HEK293 (cell line): ENCODE data around the gene AP5S1.
A peak's percentile ranks its signal among the peaks of the same experiment; 100 is the strongest.

Experiments used
- CTCF ChIA-PET: fragments of 350-600 bp; formaldehyde crosslinking; extraction: SDS; loops from one replicate; lab custom pipeline; 2021; ENCODE audit warnings: antibody characterized with exemption; lab: Yijun Ruan, JAX
- POLR2A ChIA-PET: fragments of 300-600 bp; formaldehyde crosslinking; extraction: SDS; loops from one replicate; lab custom pipeline; 2020; ENCODE audit warnings: antibody characterized with exemption, inconsistent platforms; lab: Yijun Ruan, JAX
- H3K27ac ChIP-seq: fragments of 200-500 bp; sonication (Bioruptor generic); 2 replicates; pipeline ENCODE4 v1.5.1; 2014; ENCODE audit warnings: low read depth, low read length, control low read depth, inconsistent platforms; ENCODE audit errors: extremely low read depth
- H3K36me3 ChIP-seq, 2 experiments: fragments of 200-500 bp in 1 of 2; sonication (Bioruptor generic) in 1 of 2; 1 replicate in 1 of 2; 2 replicates in 1 of 2; pipeline ENCODE4 v1.5.1; 2014 to 2017; ENCODE audit warnings: inconsistent platforms in 2 of 2, low read length in 2 of 2; ENCODE audit not compliant: control insufficient read depth in 2 of 2, insufficient read depth in 1 of 2
- H3K4me1 ChIP-seq: fragments of 200-500 bp; sonication (Bioruptor generic); 2 replicates; pipeline ENCODE4 v1.5.1; 2014; ENCODE audit warnings: mild to moderate bottlenecking, low read length, inconsistent platforms; ENCODE audit not compliant: control insufficient read depth, insufficient read depth
- H3K4me3 ChIP-seq: 2 replicates; pipeline ENCODE4 v1.5.1; 2011; ENCODE audit warnings: low read depth, mild to moderate bottlenecking, control low read depth, low read length, moderate library complexity
- H3K9me3 ChIP-seq: fragments of 200-500 bp; sonication (Bioruptor generic); 2 replicates; pipeline ENCODE4 v1.5.1; 2014; ENCODE audit warnings: low read depth, low read length, inconsistent platforms; ENCODE audit not compliant: control insufficient read depth, insufficient read depth
- ZFP41 ChIP-seq: fragments of 450-650 bp; formaldehyde crosslinking; IDR thresholded peaks from 2 replicates; pipeline ENCODE4 v1.5.1; 2016; ENCODE audit warnings: missing biosample characterization, missing genetic modification characterization, borderline replicate concordance
- ZNF600 ChIP-seq: fragments of 450-650 bp; formaldehyde crosslinking; IDR thresholded peaks from 2 replicates; pipeline ENCODE4 v1.5.1; 2016; ENCODE audit warnings: missing biosample characterization, missing genetic modification characterization
- ZNF664 ChIP-seq: fragments of 450-650 bp; formaldehyde crosslinking; IDR thresholded peaks from 2 replicates; pipeline ENCODE4 v1.5.1; 2016; ENCODE audit warnings: missing biosample characterization, missing genetic modification characterization
- ZNF830 ChIP-seq: fragments of 450-650 bp; IDR thresholded peaks from 2 replicates; pipeline ENCODE4 v1.5.0; 2018; ENCODE audit warnings: missing biosample characterization, missing genetic modification characterization, low read depth, mild to moderate bottlenecking, moderate library complexity
- TF ChIP-seq, protein P1 (sequence below): fragments of 450-650 bp; formaldehyde crosslinking; IDR thresholded peaks from 2 replicates; pipeline ENCODE4 v1.5.0; 2017; ENCODE audit warnings: missing biosample characterization, missing genetic modification characterization, borderline replicate concordance
- TF ChIP-seq, protein P2 (sequence below): fragments of 450-650 bp; formaldehyde crosslinking; IDR thresholded peaks from 2 replicates; pipeline ENCODE4 v1.5.1; 2017; ENCODE audit warnings: missing biosample characterization, mild to moderate bottlenecking, missing genetic modification characterization, moderate library complexity
- TF ChIP-seq, protein P3 (sequence below): fragments of 450-650 bp; formaldehyde crosslinking; IDR thresholded peaks from 2 replicates; pipeline ENCODE4 v1.5.1; 2017; ENCODE audit warnings: missing biosample characterization, missing genetic modification characterization
- TF ChIP-seq, protein P4 (sequence below): fragments of 450-650 bp; formaldehyde crosslinking; IDR thresholded peaks from 2 replicates; pipeline ENCODE4 v1.5.1; 2016; ENCODE audit warnings: missing biosample characterization, missing genetic modification characterization
- TF ChIP-seq, protein P5 (sequence below): fragments of 450-650 bp; formaldehyde crosslinking; IDR thresholded peaks from 2 replicates; pipeline ENCODE4 v1.5.1; 2016; ENCODE audit warnings: missing biosample characterization, missing genetic modification characterization
- TF ChIP-seq, protein P6 (sequence below): fragments of 450-650 bp; formaldehyde crosslinking; IDR thresholded peaks from 2 replicates; pipeline ENCODE4 v1.5.1; 2016; ENCODE audit warnings: missing biosample characterization, missing genetic modification characterization

Gene AP5S1

DNA sequence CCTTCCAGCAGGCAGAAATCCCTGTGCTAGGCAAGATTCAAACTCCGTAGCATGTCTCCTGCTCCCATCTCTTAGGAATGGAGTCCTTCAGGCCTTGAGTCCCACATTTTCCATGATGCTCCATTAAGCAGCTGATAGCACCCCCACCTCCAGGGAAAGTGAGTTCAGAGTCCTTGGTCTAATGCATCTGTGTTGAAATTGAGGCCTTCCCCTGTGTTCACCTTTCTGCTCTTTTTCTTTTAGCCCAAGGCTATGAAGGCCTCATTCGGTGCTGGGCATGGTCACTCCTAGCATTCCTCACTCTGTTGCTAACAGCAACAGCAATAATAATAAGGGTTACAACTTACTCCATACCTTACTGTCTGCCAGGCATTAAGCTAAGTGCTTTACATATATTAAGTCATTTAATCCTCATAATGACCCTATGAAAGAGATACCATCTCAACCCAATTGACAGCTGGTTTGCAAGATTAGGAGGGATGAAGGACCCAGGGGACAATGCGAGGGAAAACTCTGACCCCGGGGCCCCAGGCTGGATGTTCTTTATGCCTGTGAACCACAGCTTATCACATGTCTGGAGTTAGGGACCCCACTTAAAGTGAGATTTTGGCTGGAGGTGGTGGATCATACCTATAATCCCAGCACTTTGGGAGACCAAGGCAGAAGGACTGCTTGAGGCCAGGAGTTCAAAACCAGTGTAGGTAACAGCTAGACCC lies 51.4 kb downstream of the AP5S1 start:
- ChIA-PET POLR2A (interaction anchor here (0.6 to 1.1 kb wide), 2 partner anchors 12 to 51 kb away, joined by 4 to 7 read pairs; partner anchors contain the start of gene AP5S1), CTCF (interaction anchor here (1.0 to 1.1 kb wide), 2 partner anchors 24 to 172 kb away, joined by 3 read pairs; no protein-coding TSS in a partner anchor)
- H3K9me3 ChIP-seq, result no peaks in the 10 kb centered on the region
- peak overlapping the region; percentile 39; the same call in 1 of the 2 replicates for H3K27ac ChIP-seq
- H3K36me3 ChIP-seq, result peaks cover 12 to 49% of the 10 kb centered on the region in 2 experiments; a peak in 2 of 3 replicates
- TF ChIP-seq, protein P1, sequence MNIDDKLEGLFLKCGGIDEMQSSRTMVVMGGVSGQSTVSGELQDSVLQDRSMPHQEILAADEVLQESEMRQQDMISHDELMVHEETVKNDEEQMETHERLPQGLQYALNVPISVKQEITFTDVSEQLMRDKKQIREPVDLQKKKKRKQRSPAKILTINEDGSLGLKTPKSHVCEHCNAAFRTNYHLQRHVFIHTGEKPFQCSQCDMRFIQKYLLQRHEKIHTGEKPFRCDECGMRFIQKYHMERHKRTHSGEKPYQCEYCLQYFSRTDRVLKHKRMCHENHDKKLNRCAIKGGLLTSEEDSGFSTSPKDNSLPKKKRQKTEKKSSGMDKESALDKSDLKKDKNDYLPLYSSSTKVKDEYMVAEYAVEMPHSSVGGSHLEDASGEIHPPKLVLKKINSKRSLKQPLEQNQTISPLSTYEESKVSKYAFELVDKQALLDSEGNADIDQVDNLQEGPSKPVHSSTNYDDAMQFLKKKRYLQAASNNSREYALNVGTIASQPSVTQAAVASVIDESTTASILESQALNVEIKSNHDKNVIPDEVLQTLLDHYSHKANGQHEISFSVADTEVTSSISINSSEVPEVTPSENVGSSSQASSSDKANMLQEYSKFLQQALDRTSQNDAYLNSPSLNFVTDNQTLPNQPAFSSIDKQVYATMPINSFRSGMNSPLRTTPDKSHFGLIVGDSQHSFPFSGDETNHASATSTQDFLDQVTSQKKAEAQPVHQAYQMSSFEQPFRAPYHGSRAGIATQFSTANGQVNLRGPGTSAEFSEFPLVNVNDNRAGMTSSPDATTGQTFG, result no peak
- peak; percentile 76; the same call in 1 of the 2 replicates for TF ChIP-seq ZNF664
- H3K4me3 ChIP-seq, result no peak overlapping the region
- no peaks in the 10 kb centered on the region; the same call in 1 of the 2 replicates for H3K4me1 ChIP-seq

DNA sequence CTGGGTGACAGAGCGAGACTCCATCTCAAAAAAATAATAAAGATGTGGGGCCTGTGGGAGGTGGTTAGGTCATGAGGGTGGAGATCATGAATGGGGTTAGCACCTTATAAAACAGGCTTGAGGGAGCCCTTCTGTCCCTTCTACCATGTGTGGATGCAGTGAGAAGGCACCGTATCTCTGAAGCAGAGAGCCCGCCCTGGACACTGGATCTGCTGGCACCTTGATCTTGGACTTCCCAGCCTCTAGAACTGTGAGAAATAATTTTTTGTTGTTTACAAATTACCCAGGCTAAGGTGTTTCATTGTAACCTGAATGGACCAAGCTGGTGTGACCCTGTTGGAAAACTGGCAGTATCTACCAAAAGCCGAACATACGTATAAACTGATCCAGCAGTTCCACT lies 53.2 kb downstream of the AP5S1 start:
- Histone ChIP-seq H3K27ac (no peak overlapping the region), H3K36me3 (peaks cover 12 to 32% of the 10 kb centered on the region in 2 experiments; a peak in 2 of 3 replicates), H3K9me3 (no peaks in the 10 kb centered on the region), H3K4me3 (no peak overlapping the region), H3K4me1 (no peaks in the 10 kb centered on the region; the same call in 1 of the 2 replicates)
- ChIA-PET CTCF (interaction anchor here (0.6 kb wide), 1 partner anchor 58 kb away, joined by 3 read pairs; no protein-coding TSS in a partner anchor), POLR2A (no interaction called here)
- TF ChIP-seq, protein P2, sequence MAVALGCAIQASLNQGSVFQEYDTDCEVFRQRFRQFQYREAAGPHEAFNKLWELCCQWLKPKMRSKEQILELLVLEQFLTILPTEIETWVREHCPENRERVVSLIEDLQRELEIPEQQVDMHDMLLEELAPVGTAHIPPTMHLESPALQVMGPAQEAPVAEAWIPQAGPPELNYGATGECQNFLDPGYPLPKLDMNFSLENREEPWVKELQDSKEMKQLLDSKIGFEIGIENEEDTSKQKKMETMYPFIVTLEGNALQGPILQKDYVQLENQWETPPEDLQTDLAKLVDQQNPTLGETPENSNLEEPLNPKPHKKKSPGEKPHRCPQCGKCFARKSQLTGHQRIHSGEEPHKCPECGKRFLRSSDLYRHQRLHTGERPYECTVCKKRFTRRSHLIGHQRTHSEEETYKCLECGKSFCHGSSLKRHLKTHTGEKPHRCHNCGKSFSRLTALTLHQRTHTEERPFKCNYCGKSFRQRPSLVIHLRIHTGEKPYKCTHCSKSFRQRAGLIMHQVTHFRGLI (tag by site-specific recombination), result no peak
- TF ChIP-seq ZNF830 (no peak), ZFP41 (tag by site-specific recombination) (no peak)
- TF ChIP-seq, protein P3, sequence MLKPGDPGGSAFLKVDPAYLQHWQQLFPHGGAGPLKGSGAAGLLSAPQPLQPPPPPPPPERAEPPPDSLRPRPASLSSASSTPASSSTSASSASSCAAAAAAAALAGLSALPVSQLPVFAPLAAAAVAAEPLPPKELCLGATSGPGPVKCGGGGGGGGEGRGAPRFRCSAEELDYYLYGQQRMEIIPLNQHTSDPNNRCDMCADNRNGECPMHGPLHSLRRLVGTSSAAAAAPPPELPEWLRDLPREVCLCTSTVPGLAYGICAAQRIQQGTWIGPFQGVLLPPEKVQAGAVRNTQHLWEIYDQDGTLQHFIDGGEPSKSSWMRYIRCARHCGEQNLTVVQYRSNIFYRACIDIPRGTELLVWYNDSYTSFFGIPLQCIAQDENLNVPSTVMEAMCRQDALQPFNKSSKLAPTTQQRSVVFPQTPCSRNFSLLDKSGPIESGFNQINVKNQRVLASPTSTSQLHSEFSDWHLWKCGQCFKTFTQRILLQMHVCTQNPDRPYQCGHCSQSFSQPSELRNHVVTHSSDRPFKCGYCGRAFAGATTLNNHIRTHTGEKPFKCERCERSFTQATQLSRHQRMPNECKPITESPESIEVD (tag by site-specific recombination), result no peak

DNA sequence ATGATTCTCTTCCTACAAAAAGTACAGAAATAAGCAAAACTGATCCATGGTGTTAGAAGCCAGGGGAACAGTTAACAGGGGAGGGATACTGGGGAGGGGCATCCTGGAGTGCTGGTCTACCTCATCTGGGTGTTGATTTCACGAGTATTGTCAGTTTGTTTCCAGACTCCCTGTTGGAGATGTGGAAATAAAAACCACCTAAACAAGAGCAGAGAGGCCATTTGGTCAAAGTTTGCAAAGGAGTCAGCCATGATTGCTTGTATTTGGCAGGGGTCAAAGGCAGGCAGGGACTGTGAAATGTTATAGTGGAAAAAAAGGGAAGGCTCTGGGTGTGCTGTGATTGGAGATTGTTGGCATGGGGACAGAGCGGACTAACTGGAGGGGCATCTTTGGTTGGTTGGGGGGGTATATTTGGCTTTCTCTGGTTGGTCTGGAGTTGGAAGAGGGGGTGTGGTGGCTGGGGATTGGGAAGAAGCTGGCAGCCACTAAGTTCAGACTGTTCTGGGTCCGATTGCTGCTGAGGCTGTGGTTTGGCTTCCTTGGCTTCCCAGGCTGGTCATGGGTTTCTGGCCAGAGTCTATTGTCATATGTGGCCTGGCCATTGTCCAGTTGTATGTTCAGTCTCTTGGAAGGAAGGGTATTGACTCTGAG lies 54.0 kb downstream of the AP5S1 start:
- no peaks in the 10 kb centered on the region; the same call in 1 of the 2 replicates for H3K4me1 ChIP-seq
- ChIA-PET CTCF (interaction anchor here (1.1 kb wide), 1 partner anchor 202 kb away, joined by 3 read pairs; no protein-coding TSS in a partner anchor), POLR2A (interaction anchor here (1.0 to 2.3 kb wide), 2 partner anchors 7 to 93 kb away, joined by 3 to 7 read pairs; partner anchors contain the start of gene SPEF1)
- H3K27ac ChIP-seq, result no peak overlapping the region
- peaks cover 14 to 32% of the 10 kb centered on the region in 2 experiments; a peak in 2 of 3 replicates for H3K36me3 ChIP-seq
- H3K9me3 ChIP-seq, result no peaks in the 10 kb centered on the region
- TF ChIP-seq, protein P4, sequence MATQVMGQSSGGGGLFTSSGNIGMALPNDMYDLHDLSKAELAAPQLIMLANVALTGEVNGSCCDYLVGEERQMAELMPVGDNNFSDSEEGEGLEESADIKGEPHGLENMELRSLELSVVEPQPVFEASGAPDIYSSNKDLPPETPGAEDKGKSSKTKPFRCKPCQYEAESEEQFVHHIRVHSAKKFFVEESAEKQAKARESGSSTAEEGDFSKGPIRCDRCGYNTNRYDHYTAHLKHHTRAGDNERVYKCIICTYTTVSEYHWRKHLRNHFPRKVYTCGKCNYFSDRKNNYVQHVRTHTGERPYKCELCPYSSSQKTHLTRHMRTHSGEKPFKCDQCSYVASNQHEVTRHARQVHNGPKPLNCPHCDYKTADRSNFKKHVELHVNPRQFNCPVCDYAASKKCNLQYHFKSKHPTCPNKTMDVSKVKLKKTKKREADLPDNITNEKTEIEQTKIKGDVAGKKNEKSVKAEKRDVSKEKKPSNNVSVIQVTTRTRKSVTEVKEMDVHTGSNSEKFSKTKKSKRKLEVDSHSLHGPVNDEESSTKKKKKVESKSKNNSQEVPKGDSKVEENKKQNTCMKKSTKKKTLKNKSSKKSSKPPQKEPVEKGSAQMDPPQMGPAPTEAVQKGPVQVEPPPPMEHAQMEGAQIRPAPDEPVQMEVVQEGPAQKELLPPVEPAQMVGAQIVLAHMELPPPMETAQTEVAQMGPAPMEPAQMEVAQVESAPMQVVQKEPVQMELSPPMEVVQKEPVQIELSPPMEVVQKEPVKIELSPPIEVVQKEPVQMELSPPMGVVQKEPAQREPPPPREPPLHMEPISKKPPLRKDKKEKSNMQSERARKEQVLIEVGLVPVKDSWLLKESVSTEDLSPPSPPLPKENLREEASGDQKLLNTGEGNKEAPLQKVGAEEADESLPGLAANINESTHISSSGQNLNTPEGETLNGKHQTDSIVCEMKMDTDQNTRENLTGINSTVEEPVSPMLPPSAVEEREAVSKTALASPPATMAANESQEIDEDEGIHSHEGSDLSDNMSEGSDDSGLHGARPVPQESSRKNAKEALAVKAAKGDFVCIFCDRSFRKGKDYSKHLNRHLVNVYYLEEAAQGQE, result no peak
- 0 out of 2 replicates have a peak, but pooled peaks have one; percentile 43 for TF ChIP-seq ZNF600 (tag by site-specific recombination)
- TF ChIP-seq, protein P5, sequence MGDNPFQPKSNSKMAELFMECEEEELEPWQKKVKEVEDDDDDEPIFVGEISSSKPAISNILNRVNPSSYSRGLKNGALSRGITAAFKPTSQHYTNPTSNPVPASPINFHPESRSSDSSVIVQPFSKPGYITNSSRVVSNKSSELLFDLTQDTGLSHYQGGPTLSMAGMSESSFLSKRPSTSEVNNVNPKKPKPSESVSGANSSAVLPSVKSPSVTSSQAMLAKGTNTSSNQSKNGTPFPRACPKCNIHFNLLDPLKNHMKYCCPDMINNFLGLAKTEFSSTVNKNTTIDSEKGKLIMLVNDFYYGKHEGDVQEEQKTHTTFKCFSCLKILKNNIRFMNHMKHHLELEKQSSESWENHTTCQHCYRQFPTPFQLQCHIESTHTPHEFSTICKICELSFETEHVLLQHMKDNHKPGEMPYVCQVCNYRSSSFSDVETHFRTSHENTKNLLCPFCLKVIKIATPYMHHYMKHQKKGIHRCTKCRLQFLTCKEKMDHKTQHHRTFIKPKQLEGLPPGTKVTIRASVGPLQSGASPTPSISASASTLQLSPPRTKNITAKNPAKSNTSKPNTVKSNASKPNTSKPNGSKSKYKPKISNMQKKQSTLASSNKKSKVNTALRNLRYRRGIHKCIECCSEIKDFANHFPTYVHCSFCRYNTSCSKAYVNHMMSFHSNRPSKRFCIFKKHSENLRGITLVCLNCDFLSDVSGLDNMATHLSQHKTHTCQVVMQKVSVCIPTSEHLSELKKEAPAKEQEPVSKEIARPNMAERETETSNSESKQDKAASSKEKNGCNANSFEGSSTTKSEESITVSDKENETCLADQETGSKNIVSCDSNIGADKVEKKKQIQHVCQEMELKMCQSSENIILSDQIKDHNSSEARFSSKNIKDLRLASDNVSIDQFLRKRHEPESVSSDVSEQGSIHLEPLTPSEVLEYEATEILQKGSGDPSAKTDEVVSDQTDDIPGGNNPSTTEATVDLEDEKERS (tag by site-specific recombination), result no peak
- TF ChIP-seq, protein P6, sequence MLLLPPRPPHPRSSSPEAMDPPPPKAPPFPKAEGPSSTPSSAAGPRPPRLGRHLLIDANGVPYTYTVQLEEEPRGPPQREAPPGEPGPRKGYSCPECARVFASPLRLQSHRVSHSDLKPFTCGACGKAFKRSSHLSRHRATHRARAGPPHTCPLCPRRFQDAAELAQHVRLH, result no peak
- H3K4me3 ChIP-seq, result no peak overlapping the region
